HCT116 (cell line): Measurements from ENCODE around the gene GPR176. TPM values are rescaled to one million over a fixed set of nuclear protein-coding genes. Genes with fewer than 3 reads are reported as not detected.

Experiments used
- ATAC-seq: fragments of 200-7000 bp; cut with Tn5 transposase; 2 replicates; pipeline ENCODE4 v1.9.1; 2020; ENCODE audit warnings: mild to moderate bottlenecking, moderate library complexity
- BruUV-seq: library from RNA; stranded (reverse); fragments of 400-500 nt; replicated peaks from 2 replicates; lab custom pipeline; 2021; lab: Mats Ljungman, UMichigan
- CTCF ChIA-PET: fragments of 300-600 bp; sonication (Branson Sonifier 250); formaldehyde crosslinking; loops from one replicate; lab custom pipeline; 2021; ENCODE audit warnings: antibody characterized with exemption; lab: Charles Lee
- POLR2A ChIA-PET: fragments of 300-600, 350-600 bp; sonication (Branson Sonifier 250); formaldehyde crosslinking; loops from one replicate; lab custom pipeline; 2021; ENCODE audit warnings: antibody characterized with exemption; lab: Charles Lee
- RAD21 ChIA-PET, 2 experiments: fragments of 300-600 bp; sonication (Branson Sonifier 250); formaldehyde crosslinking; loops; one replicate each; lab custom pipeline; 2023; ENCODE audit warnings: low total read pairs in 2 of 2; ENCODE audit not compliant: uncharacterized antibody in 2 of 2, unreplicated experiment in 2 of 2, low non-redundant PET in 1 of 2; lab: Charles Lee
- DNase-seq: peaks from one replicate; pipeline ENCODE4 v3.0.0-alpha.2; 2010; ENCODE audit warnings: low read depth, low spot score
- H2AFZ ChIP-seq: fragments of 200-600 bp; shearing (Covaris generic), sonication (generic); 2 replicates; pipeline ENCODE4 v1.6.1; 2017; ENCODE audit warnings: low read depth, mixed run types, mixed read lengths, antibody characterized with exemption, low read length; ENCODE audit not compliant: poor library complexity, severe bottlenecking
- H3K27ac ChIP-seq: 2 replicates; pipeline ENCODE4 v1.5.1; 2012; ENCODE audit warnings: low read depth, low read length
- H3K27me3 ChIP-seq: fragments of 200-600 bp; sonication (generic); 2 replicates; pipeline ENCODE4 v1.6.1; 2016; ENCODE audit warnings: mixed run types, low read length, mixed read lengths; ENCODE audit not compliant: insufficient read depth
- H3K36me3 ChIP-seq, 2 experiments: fragments of 200-500 bp in 1 of 2; fragments of 200-600 bp in 1 of 2; sonication (Bioruptor generic) in 1 of 2; sonication (generic) in 1 of 2; 2 replicates each; pipeline versions ENCODE4 v1.5.1 to v1.6.1; 2014 to 2016; ENCODE audit warnings: low read length in 2 of 2, inconsistent platforms in 1 of 2, mixed read lengths in 1 of 2, mixed run types in 1 of 2; ENCODE audit not compliant: insufficient read depth in 2 of 2, control insufficient read depth in 1 of 2
- H3K4me1 ChIP-seq, 2 experiments: fragments of 200-600 bp in 1 of 2; sonication (generic) in 1 of 2; 2 replicates each; pipeline versions ENCODE4 v1.5.1 to v1.6.1; 2012 to 2017; ENCODE audit warnings: low read length in 2 of 2, inconsistent platforms in 1 of 2, mild to moderate bottlenecking in 1 of 2, mixed read lengths in 1 of 2, mixed run types in 1 of 2, moderate library complexity in 1 of 2; ENCODE audit not compliant: insufficient read depth in 2 of 2, control insufficient read depth in 1 of 2
- H3K4me2 ChIP-seq: fragments of 200-600 bp; sonication (generic); 2 replicates; pipeline ENCODE4 v1.6.1; 2017; ENCODE audit warnings: mixed run types, low read length, mixed read lengths
- H3K4me3 ChIP-seq, 2 experiments: fragments of 200-600 bp in 1 of 2; sonication (generic) in 1 of 2; replicated peaks in 1 of 2; 2 replicates each; pipeline ENCODE4 v1.5.1; 2011 to 2016; ENCODE audit warnings: low read length in 2 of 2, control low read depth in 1 of 2, low read depth in 1 of 2, mild to moderate bottlenecking in 1 of 2, mixed read lengths in 1 of 2, mixed run types in 1 of 2
- H3K79me2 ChIP-seq: fragments of 200-600 bp; sonication (generic); 2 replicates; pipeline ENCODE4 v1.6.1; 2017; ENCODE audit warnings: mild to moderate bottlenecking, mixed run types, low read length, moderate library complexity, mixed read lengths; ENCODE audit not compliant: insufficient read depth
- H3K9ac ChIP-seq: fragments of 200-600 bp; sonication (generic); 2 replicates; pipeline ENCODE4 v1.6.1; 2016; ENCODE audit warnings: low read length, mixed read lengths
- H3K9me2 ChIP-seq: fragments of 200-600 bp; sonication (generic), shearing (Covaris generic); 2 replicates; pipeline ENCODE4 v1.6.1; 2017; ENCODE audit warnings: mixed run types, mild to moderate bottlenecking, moderate library complexity; ENCODE audit not compliant: insufficient read depth
- H3K9me3 ChIP-seq, 2 experiments: fragments of 200-500 bp in 1 of 2; fragments of 200-600 bp in 1 of 2; sonication (Bioruptor generic) in 1 of 2; sonication (generic) in 1 of 2; 2 replicates each; pipeline ENCODE4 v1.6.1; 2014 to 2017; ENCODE audit warnings: low read length in 2 of 2, mixed read lengths in 2 of 2, inconsistent platforms in 1 of 2, low read depth in 1 of 2, mild to moderate bottlenecking in 1 of 2, mixed run types in 1 of 2, moderate library complexity in 1 of 2; ENCODE audit not compliant: control insufficient read depth in 1 of 2, insufficient read depth in 1 of 2
- H4K20me1 ChIP-seq: fragments of 200-600 bp; sonication (generic), shearing (Covaris generic); 2 replicates; pipeline ENCODE4 v1.6.1; 2017; ENCODE audit warnings: mixed run types, mild to moderate bottlenecking, moderate library complexity; ENCODE audit not compliant: insufficient read depth
- CTCF ChIP-seq, 3 experiments: fragments of 200-600 bp in 1 of 3; sonication (generic) in 1 of 3; IDR thresholded peaks in 2 of 3; conservative IDR thresholded peaks in 1 of 3; 2 replicates each; pipeline ENCODE4 v1.5.1; 2012 to 2017; ENCODE audit warnings: low read depth in 2 of 3, low read length in 2 of 3, antibody characterized with exemption in 1 of 3, borderline replicate concordance in 1 of 3, control low read depth in 1 of 3, mild to moderate bottlenecking in 1 of 3, mixed read lengths in 1 of 3, mixed run types in 1 of 3, moderate library complexity in 1 of 3; ENCODE audit not compliant: insufficient read depth in 1 of 3
- EGR1 ChIP-seq: IDR thresholded peaks from 2 replicates; pipeline ENCODE4 v1.6.1; 2012; ENCODE audit warnings: low read depth
- RAD21 ChIP-seq: IDR thresholded peaks from 2 replicates; pipeline ENCODE4 v1.6.1; 2012; ENCODE audit warnings: low read depth, mild to moderate bottlenecking
- TCF7L2 ChIP-seq: IDR thresholded peaks from 2 replicates; pipeline ENCODE4 v1.7.0; 2011; ENCODE audit warnings: borderline replicate concordance, inconsistent platforms; ENCODE audit not compliant: insufficient read depth, insufficient read length; ENCODE audit errors: extremely low read depth
- ZFX ChIP-seq: fragments of 450-650 bp; IDR thresholded peaks from 2 replicates; pipeline ENCODE4 v1.6.1; 2017
- intact Hi-C: fragments of 100-400 bp; cut with micrococcal nuclease; formaldehyde crosslinking; loops from 2 replicates; pipeline ENCODE4 v1.10.0; 2022
- total RNA-seq: library from RNA; stranded (reverse); gene quantifications from one replicate; pipeline ENCODE4 v1.2.1, GENCODE V29; 2021; ENCODE audit not compliant: unreplicated experiment

GPR176 gene
- total RNA-seq, 1 experiment from 2014 or later = 1.7 TPM

GRCh38 chr15:39878406-39878785 lies 41.7 kb downstream of the GPR176 start (continued):
- TF ChIP-seq TCF7L2 = no peak
- TF ChIP-seq EGR1 = no peak

- TF ChIP-seq CTCF (IDR thresholded peaks at IDR 0.05 in 2 of 3, conservative IDR thresholded peaks at IDR 0.05 in 1 of 3; ENCODE audit: borderline replicate concordance in 1 of 3, insufficient read depth in 1 of 3, low read depth in 2 of 3, low read length in 2 of 3) (peak; percentile 55 to 77 (median 72); a peak in 5 of 6 replicates), ZFX (no peak), RAD21 (peak; percentile 64)
- no peak overlapping the region for H3K9ac ChIP-seq
- ATAC-seq (peak; percentile 81), DNase-seq (peak; percentile 24)
- H3K9me3 ChIP-seq = no peaks in the 10 kb centered on the region
- no peaks in the 10 kb centered on the region for H3K27me3 ChIP-seq
- no peak overlapping the region for H2AFZ ChIP-seq
- no peak overlapping the region for H3K4me3 ChIP-seq
- H3K36me3 ChIP-seq = no peaks in the 10 kb centered on the region
- RAD21 ChIA-PET = no interaction called here
- CTCF ChIA-PET = interaction anchor here (0.6 to 2.2 kb wide), 6 partner anchors 13 to 249 kb away, joined by 3 to 9 read pairs (median 5); no protein-coding TSS in a partner anchor
- no peaks in the 10 kb centered on the region for H3K4me1 ChIP-seq
- H4K20me1 ChIP-seq = no peaks in the 10 kb centered on the region
- BruUV-seq = no TSS peak
- no peaks in the 10 kb centered on the region for H3K9me2 ChIP-seq
- H3K79me2 ChIP-seq = no peaks in the 10 kb centered on the region
- POLR2A ChIA-PET = no interaction called here
- H3K4me2 ChIP-seq = no peak overlapping the region
- intact Hi-C loops = loop anchor here (1.0 kb wide), 2 partner anchors 73 to 189 kb away; no protein-coding TSS in a partner anchor
- H3K27ac ChIP-seq = no peak overlapping the region
These were observed 45.0 kb downstream of the GPR176 start for GRCh38 chr15:39874890-39875549.
